HUES6 (cell line): ENCODE measurements around the gene ST6GALNAC4.
A peak's percentile ranks its signal among the peaks of the same experiment; 100 is the strongest.
"Not testable (repeated sequence)": the region's sequence is repeated elsewhere in the genome, so short reads cannot be mapped to it uniquely, and the experiment has no call there.

Experiments used
- H3K27ac ChIP-seq: 2 replicates; pipeline ENCODE4 v1.7.0; 2013; ENCODE audit warnings: low read depth, mild to moderate bottlenecking, low read length, inconsistent platforms
- H3K27me3 ChIP-seq: 2 replicates; pipeline ENCODE4 v1.6.1; 2013; ENCODE audit warnings: low read length; ENCODE audit not compliant: control insufficient read depth, insufficient read depth
- H3K36me3 ChIP-seq: 2 replicates; pipeline ENCODE4 v1.6.1; 2013; ENCODE audit warnings: low read length; ENCODE audit not compliant: control insufficient read depth, insufficient read depth
- H3K4me1 ChIP-seq: 2 replicates; pipeline ENCODE4 v1.6.1; 2013; ENCODE audit warnings: low read length; ENCODE audit not compliant: control insufficient read depth, insufficient read depth
- H3K4me3 ChIP-seq: 2 replicates; pipeline ENCODE4 v1.5.1; 2013; ENCODE audit warnings: low read depth, low read length
- H3K9ac ChIP-seq: one replicate; pipeline ENCODE4 v1.6.1; 2013; ENCODE audit warnings: mild to moderate bottlenecking, low read length
- H3K9me3 ChIP-seq: 2 replicates; pipeline ENCODE4 v1.6.1; 2013; ENCODE audit warnings: low read depth, low read length; ENCODE audit not compliant: control insufficient read depth, insufficient read depth

ST6GALNAC4 gene

GRCh38 chr9:127873223-127873691 is 43.6 kb downstream of the ST6GALNAC4 start:
- Histone ChIP-seq H3K9me3 (no peaks in the 10 kb centered on the region), H3K4me1 (peaks cover 12% of the 10 kb centered on the region), H3K27ac (no peak overlapping the region), H3K9ac (no peak overlapping the region), H3K27me3 (no peaks in the 10 kb centered on the region), H3K4me3 (no peak overlapping the region), H3K36me3 (0 out of 2 replicates have a peak, but pooled peaks cover 2% of the 10 kb centered on the region)

- no peaks in the 10 kb centered on the region for H3K9me3 ChIP-seq
- no peak overlapping the region for H3K9ac ChIP-seq
- H3K27ac ChIP-seq, result no peak overlapping the region
Measured at GRCh38 chr9:127872369-127873222, 44.2 kb downstream of the ST6GALNAC4 start.

GRCh38 chr9:127871531-127871930 is 45.3 kb downstream of the ST6GALNAC4 start:
- no peaks in the 10 kb centered on the region; the same call in 1 of the 2 replicates for H3K4me1 ChIP-seq
- no peak overlapping the region for H3K27ac ChIP-seq
- no peak overlapping the region for H3K4me3 ChIP-seq
- no peak overlapping the region for H3K9ac ChIP-seq
- no peaks in the 10 kb centered on the region for H3K27me3 ChIP-seq
- 0 out of 2 replicates have a peak, but pooled peaks cover 2% of the 10 kb centered on the region for H3K36me3 ChIP-seq
- no peaks in the 10 kb centered on the region for H3K9me3 ChIP-seq

More at GRCh38 chr9:127872369-127873222, 44.2 kb downstream of the ST6GALNAC4 start:
- H3K27me3 ChIP-seq, result no peaks in the 10 kb centered on the region
- 0 out of 2 replicates have a peak, but pooled peaks cover 2% of the 10 kb centered on the region for H3K36me3 ChIP-seq
- no peak overlapping the region for H3K4me3 ChIP-seq
- peaks cover 6% of the 10 kb centered on the region for H3K4me1 ChIP-seq

GRCh38 chr9:127870887-127871286 is 46.0 kb downstream of the ST6GALNAC4 start:
- Histone ChIP-seq H3K36me3 (0 out of 2 replicates have a peak, but pooled peaks cover 2% of the 10 kb centered on the region), H3K4me1 (no peaks in the 10 kb centered on the region; the same call in 1 of the 2 replicates), H3K27ac (no peak overlapping the region), H3K27me3 (no peaks in the 10 kb centered on the region), H3K9me3 (no peaks in the 10 kb centered on the region), H3K9ac (no peak overlapping the region), H3K4me3 (no peak overlapping the region)

- H3K4me1 ChIP-seq, H3K27me3 ChIP-seq, H3K9me3 ChIP-seq, H3K4me3 ChIP-seq, H3K27ac ChIP-seq, H3K36me3 ChIP-seq, H3K9ac ChIP-seq: not testable (repeated sequence)
Measured at GRCh38 chr9:127870153-127870491, 46.7 kb downstream of the ST6GALNAC4 start.

GRCh38 chr9:127869310-127870152 is 47.3 kb downstream of the ST6GALNAC4 start:
- Histone ChIP-seq H3K4me3 (no peak overlapping the region), H3K4me1 (no peaks in the 10 kb centered on the region), H3K9me3 (no peaks in the 10 kb centered on the region), H3K27me3 (no peaks in the 10 kb centered on the region), H3K27ac (no peak overlapping the region), H3K36me3 (0 out of 2 replicates have a peak, but pooled peaks cover 2% of the 10 kb centered on the region), H3K9ac (no peak overlapping the region)

GRCh38 chr9:127868278-127868902 is 48.5 kb downstream of the ST6GALNAC4 start:
- no peak overlapping the region for H3K4me3 ChIP-seq
- no peak overlapping the region for H3K27ac ChIP-seq
- H3K9ac ChIP-seq, result no peak overlapping the region
- H3K36me3 ChIP-seq, result 0 out of 2 replicates have a peak, but pooled peaks cover 2% of the 10 kb centered on the region
- H3K4me1 ChIP-seq, result no peaks in the 10 kb centered on the region
- no peaks in the 10 kb centered on the region for H3K27me3 ChIP-seq
- no peaks in the 10 kb centered on the region for H3K9me3 ChIP-seq

- Histone ChIP-seq H3K4me3 (no peak overlapping the region), H3K9me3 (no peaks in the 10 kb centered on the region), H3K36me3 (0 out of 2 replicates have a peak, but pooled peaks cover 2% of the 10 kb centered on the region), H3K9ac (no peak overlapping the region), H3K27me3 (no peaks in the 10 kb centered on the region), H3K27ac (0 out of 2 replicates have a peak overlapping the region, but pooled peaks have one; percentile 44), H3K4me1 (peaks cover 4% of the 10 kb centered on the region; the same call in 1 of the 2 replicates)
Measured at GRCh38 chr9:127867356-127868277, 49.2 kb downstream of the ST6GALNAC4 start.

GRCh38 chr9:127866535-127866934 is 50.3 kb downstream of the ST6GALNAC4 start:
- Histone ChIP-seq H3K4me1 (peaks cover 9% of the 10 kb centered on the region; the same call in 1 of the 2 replicates), H3K27ac (no peak overlapping the region), H3K9ac (no peak overlapping the region), H3K4me3 (no peak overlapping the region), H3K36me3 (0 out of 2 replicates have a peak, but pooled peaks cover 2% of the 10 kb centered on the region), H3K9me3 (no peaks in the 10 kb centered on the region), H3K27me3 (no peaks in the 10 kb centered on the region)
